HUES64 (cell line): Measurements from ENCODE around the gene NTMT2.

Experiments
- H3K27ac ChIP-seq: 2 replicates; pipeline ENCODE4 v1.7.0; 2013; ENCODE audit warnings: low read depth, low read length, inconsistent platforms
- H3K27me3 ChIP-seq: 2 replicates; pipeline ENCODE4 v1.6.1; 2013; ENCODE audit warnings: mild to moderate bottlenecking, low read length; ENCODE audit not compliant: insufficient read depth
- H3K36me3 ChIP-seq: 2 replicates; pipeline ENCODE4 v1.6.1; 2013; ENCODE audit warnings: mild to moderate bottlenecking, low read length; ENCODE audit not compliant: insufficient read depth
- H3K4me1 ChIP-seq: 2 replicates; pipeline ENCODE4 v1.6.1; 2013; ENCODE audit warnings: mild to moderate bottlenecking, low read length, moderate library complexity; ENCODE audit not compliant: insufficient read depth
- H3K4me3 ChIP-seq: 2 replicates; pipeline ENCODE4 v1.5.1; 2013; ENCODE audit warnings: mild to moderate bottlenecking, low read length, moderate library complexity
- H3K9ac ChIP-seq: 2 replicates; pipeline ENCODE4 v1.6.1; 2013; ENCODE audit warnings: mild to moderate bottlenecking, low read depth, low read length
- H3K9me3 ChIP-seq: 2 replicates; pipeline ENCODE4 v1.6.1; 2013; ENCODE audit warnings: low read depth, low read length; ENCODE audit not compliant: insufficient read depth
- WGBS: fragments of 150-250, 120-280 bp; methylation state at CpG from one replicate; pipeline ENCODE4 v1.1.7; 2013; ENCODE audit warnings: missing lambda C conversion rate; 5-methylcytosine and 5-hydroxymethylcytosine counted together

The NTMT2 gene

DNA sequence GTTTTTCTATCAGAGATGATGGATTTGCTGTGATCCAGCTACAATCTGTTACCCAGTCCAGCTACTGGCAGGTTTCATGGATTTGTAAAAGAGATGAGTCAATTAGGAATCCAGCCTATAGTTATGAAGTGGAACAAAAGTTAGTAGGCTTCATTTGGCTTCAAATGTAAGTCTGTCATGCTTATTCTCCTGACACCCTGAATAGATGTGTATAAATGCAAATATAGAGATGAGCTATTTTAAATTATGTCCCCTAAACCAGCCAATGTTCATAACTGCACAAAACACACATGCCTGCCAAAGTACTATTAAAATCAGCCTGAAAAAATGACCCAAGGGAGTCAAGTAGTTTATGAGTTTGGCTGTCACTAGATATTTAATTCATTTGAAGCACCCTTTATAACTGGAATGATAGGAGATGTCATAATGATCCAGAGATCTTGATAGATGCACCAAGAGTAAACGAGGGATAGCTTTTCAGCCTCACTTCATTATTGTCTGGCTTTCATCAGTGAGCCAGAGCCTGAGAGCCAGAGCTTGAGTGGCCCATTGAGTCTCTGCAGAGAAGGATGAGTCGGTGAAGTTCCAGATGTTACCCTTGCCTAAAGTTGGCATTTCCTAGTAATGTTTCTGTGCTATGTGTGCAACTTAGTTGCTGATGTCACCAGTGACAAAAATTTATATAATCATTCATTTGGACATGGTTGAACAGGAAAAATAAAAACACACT, 11.8 kb upstream of the NTMT2 start:
- Histone ChIP-seq H3K4me3 (no peak overlapping the region), H3K27me3 (no peaks in the 10 kb centered on the region), H3K9ac (no peak overlapping the region), H3K27ac (no peak overlapping the region), H3K9me3 (no peaks in the 10 kb centered on the region), H3K4me1 (peaks cover 14% of the 10 kb centered on the region), H3K36me3 (no peaks in the 10 kb centered on the region)
- 95% methylated on average over 2 of the region's 2 CpGs for WGBS

DNA sequence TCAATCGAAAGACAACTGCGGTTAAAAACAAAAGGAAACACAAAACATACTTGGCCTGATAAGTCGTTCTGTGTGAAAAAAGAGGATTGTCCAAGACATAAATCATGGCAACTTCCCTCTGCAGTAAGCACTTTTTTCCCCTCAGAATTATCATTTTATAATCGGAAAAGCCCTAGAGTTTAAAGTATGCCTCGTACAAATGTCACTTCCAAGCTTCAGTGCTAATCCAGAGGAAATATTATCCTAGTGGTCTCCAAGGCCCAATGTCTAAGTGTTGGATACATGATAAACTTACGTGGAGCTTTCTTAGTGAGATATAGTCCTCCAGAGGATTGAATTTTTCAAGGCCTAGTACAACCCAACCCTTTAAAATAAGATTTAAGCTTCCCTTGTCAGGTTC, 11.2 kb upstream of the NTMT2 start:
- H3K27me3 ChIP-seq = no peaks in the 10 kb centered on the region
- H3K36me3 ChIP-seq = no peaks in the 10 kb centered on the region
- H3K4me1 ChIP-seq = peaks cover 14% of the 10 kb centered on the region
- H3K4me3 ChIP-seq = no peak overlapping the region
- H3K9ac ChIP-seq = no peak overlapping the region
- no peak overlapping the region for H3K27ac ChIP-seq
- WGBS = 95% methylated on average over 6 of the region's 6 CpGs
- H3K9me3 ChIP-seq = no peaks in the 10 kb centered on the region

GRCh38 chr1:170140371-170140770, 5.4 kb upstream of the NTMT2 start:
- Histone ChIP-seq H3K27ac (no peak overlapping the region), H3K36me3 (no peaks in the 10 kb centered on the region), H3K4me3 (no peak overlapping the region), H3K9ac (no peak overlapping the region), H3K9me3 (no peaks in the 10 kb centered on the region), H3K27me3 (peaks cover 17% of the 10 kb centered on the region; the same call in 1 of the 2 replicates), H3K4me1 (peaks cover 4% of the 10 kb centered on the region)
- WGBS = 96% methylated on average over 2 of the region's 2 CpGs

- 82% methylated on average over 3 of the region's 3 CpGs for WGBS
- Histone ChIP-seq H3K9ac (no peak overlapping the region), H3K36me3 (no peaks in the 10 kb centered on the region), H3K4me3 (no peak overlapping the region), H3K9me3 (no peaks in the 10 kb centered on the region), H3K4me1 (peaks cover 21% of the 10 kb centered on the region), H3K27ac (no peak overlapping the region), H3K27me3 (peaks cover 34% of the 10 kb centered on the region; the same call in 1 of the 2 replicates)
Observed at GRCh38 chr1:170145061-170145460, 698 bp upstream of the NTMT2 start.

DNA sequence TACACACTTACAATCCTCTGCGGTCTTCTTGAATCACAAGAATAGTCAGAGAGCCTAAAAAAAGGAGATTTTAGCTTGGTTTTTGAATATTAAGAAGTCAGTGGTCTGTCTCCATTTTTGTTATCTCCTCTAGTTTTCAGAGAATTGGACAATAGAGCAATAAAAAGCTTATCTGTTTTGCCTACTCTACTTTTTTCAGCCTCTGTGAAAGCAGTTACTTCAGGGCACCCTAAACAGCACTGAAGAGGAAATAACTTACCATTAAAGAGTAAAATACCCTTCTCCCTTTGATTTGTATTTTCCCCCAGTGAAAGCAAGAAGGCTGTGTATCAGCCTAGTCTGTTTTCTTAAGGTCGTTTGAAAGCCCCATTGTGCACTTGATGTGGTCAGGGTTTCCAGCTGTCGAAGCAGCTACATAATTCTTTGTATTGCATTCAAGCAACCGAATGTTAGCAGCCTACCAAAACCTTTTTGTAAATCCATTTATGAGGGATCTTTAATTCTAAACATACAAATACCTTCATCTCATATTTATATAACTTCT, 1.0 kb downstream of the NTMT2 start:
- Histone ChIP-seq H3K27me3 (peaks cover 34% of the 10 kb centered on the region; the same call in 1 of the 2 replicates), H3K27ac (no peak overlapping the region; the same call in 1 of the 2 replicates), H3K4me3 (no peak overlapping the region), H3K9ac (no peak overlapping the region), H3K4me1 (peaks cover 21% of the 10 kb centered on the region), H3K36me3 (no peaks in the 10 kb centered on the region), H3K9me3 (no peaks in the 10 kb centered on the region)
- 43% methylated on average over 4 of the region's 4 CpGs for WGBS

- H3K4me3 ChIP-seq = no peak overlapping the region
- no peaks in the 10 kb centered on the region for H3K9me3 ChIP-seq
- no CpG with 5 or more reads among the region's 3 CpGs for WGBS
- H3K4me1 ChIP-seq = peaks cover 21% of the 10 kb centered on the region
- no peak overlapping the region for H3K9ac ChIP-seq
- H3K36me3 ChIP-seq = no peaks in the 10 kb centered on the region
- peaks cover 28% of the 10 kb centered on the region; the same call in 1 of the 2 replicates for H3K27me3 ChIP-seq
- no peak overlapping the region for H3K27ac ChIP-seq
Observed at GRCh38 chr1:170149241-170149640, 3.5 kb downstream of the NTMT2 start.

GRCh38 chr1:170150016-170150415, 4.3 kb downstream of the NTMT2 start:
- no peak overlapping the region for H3K9ac ChIP-seq
- no peak overlapping the region for H3K27ac ChIP-seq
- WGBS = 85% methylated on average over 2 of the region's 2 CpGs
- no peaks in the 10 kb centered on the region for H3K9me3 ChIP-seq
- H3K27me3 ChIP-seq = peaks cover 20% of the 10 kb centered on the region; the same call in 1 of the 2 replicates
- no peaks in the 10 kb centered on the region for H3K36me3 ChIP-seq
- peaks cover 20% of the 10 kb centered on the region for H3K4me1 ChIP-seq
- no peak overlapping the region for H3K4me3 ChIP-seq

DNA sequence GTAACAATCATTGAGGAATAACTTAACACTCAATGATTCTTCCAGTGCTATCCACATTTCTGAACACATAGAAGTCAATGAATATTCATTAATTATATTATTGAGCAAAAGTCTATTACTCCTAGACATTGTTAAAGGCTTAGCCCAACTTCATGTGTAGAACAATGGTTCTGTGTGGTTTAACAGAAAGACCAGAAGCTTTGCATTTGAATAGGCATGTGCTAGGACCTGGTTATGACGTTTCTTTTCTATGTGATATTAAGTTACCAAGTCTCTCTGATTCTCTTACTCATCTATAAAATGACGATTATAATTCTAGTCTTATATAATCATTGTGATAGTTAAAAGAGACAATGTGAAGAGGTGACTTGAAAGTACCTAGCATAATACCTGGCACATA, 5.2 kb downstream of the NTMT2 start:
- H3K27me3 ChIP-seq = peaks cover 14% of the 10 kb centered on the region; the same call in 1 of the 2 replicates
- no peak overlapping the region for H3K4me3 ChIP-seq
- H3K27ac ChIP-seq = no peak overlapping the region
- peaks cover 12% of the 10 kb centered on the region for H3K4me1 ChIP-seq
- H3K36me3 ChIP-seq = no peaks in the 10 kb centered on the region
- no peak overlapping the region for H3K9ac ChIP-seq
- WGBS = no CpG with 5 or more reads among the region's 2 CpGs
- no peaks in the 10 kb centered on the region for H3K9me3 ChIP-seq

DNA sequence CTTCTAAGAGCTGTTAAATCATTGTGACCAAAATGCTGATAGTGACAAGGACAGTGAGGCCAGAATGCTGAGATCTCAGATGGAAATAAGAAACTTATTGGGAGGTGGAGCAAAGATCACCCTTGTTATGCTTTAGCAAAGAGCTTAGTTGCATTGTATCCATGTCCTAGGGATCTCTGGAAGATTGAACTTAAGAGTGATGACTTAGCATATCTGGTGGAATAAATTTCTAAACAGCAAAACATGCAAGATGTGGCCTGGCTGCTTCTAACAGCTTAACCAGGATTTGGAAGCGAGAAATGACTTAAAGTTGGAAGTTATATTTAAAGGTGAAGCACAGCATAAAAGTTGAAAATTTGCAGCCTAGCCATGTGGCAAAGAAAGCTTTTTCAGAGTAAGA, 7.7 kb downstream of the NTMT2 start:
- H3K36me3 ChIP-seq = no peaks in the 10 kb centered on the region
- H3K9me3 ChIP-seq = no peaks in the 10 kb centered on the region
- no peaks in the 10 kb centered on the region for H3K27me3 ChIP-seq
- H3K9ac ChIP-seq = no peak overlapping the region
- H3K27ac ChIP-seq = no peak overlapping the region
- 98% methylated on average over 1 of the region's 1 CpG for WGBS
- H3K4me3 ChIP-seq = no peak overlapping the region
- H3K4me1 ChIP-seq = no peaks in the 10 kb centered on the region

- Histone ChIP-seq H3K9me3 (no peaks in the 10 kb centered on the region), H3K9ac (no peak overlapping the region), H3K4me3 (no peak overlapping the region), H3K36me3 (no peaks in the 10 kb centered on the region), H3K27ac (no peak overlapping the region), H3K4me1 (no peaks in the 10 kb centered on the region), H3K27me3 (no peaks in the 10 kb centered on the region)
- 97% methylated on average over 1 of the region's 1 CpG for WGBS
Observed at GRCh38 chr1:170155055-170155454, 9.3 kb downstream of the NTMT2 start.

GRCh38 chr1:170156594-170156993, 10.8 kb downstream of the NTMT2 start:
- WGBS = 100% methylated on average over 1 of the region's 2 CpGs
- H3K4me3 ChIP-seq = no peak overlapping the region
- H3K27me3 ChIP-seq = no peaks in the 10 kb centered on the region
- H3K27ac ChIP-seq = no peak overlapping the region
- H3K9ac ChIP-seq = no peak overlapping the region
- no peaks in the 10 kb centered on the region for H3K4me1 ChIP-seq
- H3K9me3 ChIP-seq = no peaks in the 10 kb centered on the region
- no peaks in the 10 kb centered on the region for H3K36me3 ChIP-seq
